Mammary microvascular endothelial cell (primary cell): ENCODE results near the gene CKB. TPM values are rescaled to one million over a fixed set of nuclear protein-coding genes. Genes with fewer than 3 reads are reported as not detected.

ENCODE experiments used
- total RNA-seq: library from RNA; depleted of rRNA; stranded (reverse); fragments of >200 nt; gene quantifications from 2 replicates; pipeline ENCODE4 v1.2.3, GENCODE V29; 2015

The CKB gene
- total RNA-seq = 1.7 and 2.7 TPM in 2 replicates

GRCh38 chr14:103522649-103523574 is at the start of gene CKB:
Gene CKB, minus strand, starts transcription at chr14:103522830. Its CDS starts 337 bp downstream, at chr14:103522493.

GRCh38 chr14:103562429-103563225 is 40.0 kb upstream of the CKB start, which contains the start of the genes BAG5 and COA8:
Gene BAG5, minus strand, starts transcription at chr14:103562657. Its CDS starts 1,493 bp downstream, at chr14:103561164.
Gene COA8, plus strand, starts transcription at chr14:103562960. Its CDS starts 42 bp downstream, at chr14:103563002.

GRCh38 chr14:103528587-103529382 is 6.2 kb upstream of the CKB start, which contains the start of gene TRMT61A:
Gene TRMT61A, plus strand, starts transcription at chr14:103529196. Its CDS starts 783 bp downstream, at chr14:103529979.

Other genes starting within 250 kb of the CKB start
- 225 and 282 TPM in 2 replicates for gene EIF5, start 188.6 kb downstream of the CKB start, total RNA-seq
- gene MARK3, start 137.4 kb downstream of the CKB start, total RNA-seq = 46.6 and 51.9 TPM in 2 replicates
- gene TRMT61A, start 6.4 kb upstream of the CKB start, total RNA-seq = 11.0 and 11.1 TPM in 2 replicates
- 21.3 and 27.7 TPM in 2 replicates for gene BAG5, start 39.8 kb upstream of the CKB start, total RNA-seq
- 34.7 and 39.6 TPM in 2 replicates for gene COA8, start 40.1 kb upstream of the CKB start, total RNA-seq
- gene KLC1, start 106.4 kb upstream of the CKB start, total RNA-seq = 236 and 252 TPM in 2 replicates
- gene XRCC3, start 192.6 kb upstream of the CKB start, total RNA-seq = 24.7 and 32.0 TPM in 2 replicates
- 77.7 and 90.2 TPM in 2 replicates for gene ZFYVE21, start 193.0 kb upstream of the CKB start, total RNA-seq